Panc1 (cell line): ENCODE measurements around the gene EPB41L4B. TPM values are rescaled to one million over a fixed set of nuclear protein-coding genes. Genes with fewer than 3 reads are reported as not detected.

Source experiments
- ATAC-seq: fragments of 200-7000 bp; cut with Tn5 transposase; 2 replicates; pipeline ENCODE4 v1.9.1; 2020; ENCODE audit warnings: mild to moderate bottlenecking, moderate library complexity
- BruUV-seq: library from RNA; stranded (reverse); fragments of 400-500 nt; replicated peaks from 2 replicates; lab custom pipeline; 2021; lab: Mats Ljungman, UMichigan
- CTCF ChIA-PET: fragments of 300-600 bp; sonication (Branson Sonifier 250); formaldehyde crosslinking; loops from one replicate; lab custom pipeline; 2022; ENCODE audit warnings: antibody characterized with exemption; lab: Charles Lee
- POLR2A ChIA-PET: fragments of 300-600 bp; sonication (Branson Sonifier 250); formaldehyde crosslinking; loops from one replicate; lab custom pipeline; 2022; ENCODE audit warnings: antibody characterized with exemption; lab: Charles Lee
- DNase-seq: peaks from one replicate; pipeline ENCODE4 v3.0.0-alpha.2; 2010; ENCODE audit warnings: low read depth, low spot score
- H3K27ac ChIP-seq: 2 replicates; pipeline ENCODE4 v1.5.1; 2011; ENCODE audit warnings: mild to moderate bottlenecking, low read length, inconsistent platforms
- H3K27me3 ChIP-seq: fragments of 200-500 bp; sonication (Bioruptor generic); 2 replicates; pipeline ENCODE4 v1.6.0; 2014; ENCODE audit warnings: low read length, inconsistent platforms; ENCODE audit not compliant: control insufficient read depth, insufficient read depth
- H3K36me3 ChIP-seq: fragments of 200-500 bp; sonication (Bioruptor generic); 2 replicates; pipeline ENCODE4 v1.5.1; 2014; ENCODE audit warnings: inconsistent platforms, mild to moderate bottlenecking, low read length, moderate library complexity; ENCODE audit not compliant: control insufficient read depth, insufficient read depth
- H3K4me1 ChIP-seq: 2 replicates; pipeline ENCODE4 v1.5.1; 2011; ENCODE audit warnings: inconsistent platforms, mild to moderate bottlenecking, low read length, moderate library complexity; ENCODE audit not compliant: control insufficient read depth, insufficient read depth
- H3K4me3 ChIP-seq, 2 experiments: 2 replicates each; pipeline ENCODE4 v1.5.1; 2011 to 2012; ENCODE audit warnings: low read depth in 2 of 2, low read length in 2 of 2, mild to moderate bottlenecking in 2 of 2, inconsistent platforms in 1 of 2, moderate library complexity in 1 of 2
- H3K9me3 ChIP-seq: fragments of 200-500 bp; sonication (Bioruptor generic); 2 replicates; pipeline ENCODE4 v1.5.1; 2014; ENCODE audit warnings: low read depth, mild to moderate bottlenecking, inconsistent platforms, low read length, moderate library complexity; ENCODE audit not compliant: control insufficient read depth, insufficient read depth
- REST ChIP-seq, 2 experiments: IDR thresholded peaks; 2 replicates each; pipeline ENCODE4 v1.6.1; 2011 to 2012; ENCODE audit warnings: low read depth in 2 of 2, control low read depth in 1 of 2, low read length in 1 of 2, mild to moderate bottlenecking in 1 of 2, moderate library complexity in 1 of 2; ENCODE audit not compliant: insufficient read depth in 1 of 2
- TCF7L2 ChIP-seq: IDR thresholded peaks from 2 replicates; pipeline ENCODE4 v1.6.1; 2011; ENCODE audit warnings: mild to moderate bottlenecking, low read depth, low read length, inconsistent platforms
- in situ Hi-C: cut with HindIII; loops from 2 replicates; pipeline ENCODE4 v1.10.0; 2016; ENCODE audit warnings: low sequenced_read_pairs, low pct_unique_long_range_greater_than_20kb
- intact Hi-C: fragments of 100-400 bp; cut with micrococcal nuclease; formaldehyde crosslinking; loops from one replicate; pipeline ENCODE4 v1.10.0; 2022; ENCODE audit not compliant: unreplicated experiment
- total RNA-seq: library from RNA; stranded (reverse); gene quantifications from one replicate; pipeline ENCODE4 v1.2.1, GENCODE V29; 2021; ENCODE audit not compliant: unreplicated experiment
- TF ChIP-seq, protein P1 (sequence below): fragments of 450-650 bp; IDR thresholded peaks from 2 replicates; pipeline ENCODE4 v1.5.1; 2017; ENCODE audit warnings: mild to moderate bottlenecking

The EPB41L4B gene
- total RNA-seq, 1 experiment from 2014 or later: 27.8 TPM

- Histone ChIP-seq H3K27me3 (no peaks in the 10 kb centered on the region), H3K9me3 (no peaks in the 10 kb centered on the region), H3K36me3 (no peaks in the 10 kb centered on the region), H3K4me1 (0 out of 2 replicates have a peak, but pooled peaks cover 3% of the 10 kb centered on the region), H3K27ac (no peak overlapping the region), H3K4me3 (no peak overlapping the region)
- ChIA-PET POLR2A (no interaction called here), CTCF (no interaction called here)
- TF ChIP-seq, protein P1, sequence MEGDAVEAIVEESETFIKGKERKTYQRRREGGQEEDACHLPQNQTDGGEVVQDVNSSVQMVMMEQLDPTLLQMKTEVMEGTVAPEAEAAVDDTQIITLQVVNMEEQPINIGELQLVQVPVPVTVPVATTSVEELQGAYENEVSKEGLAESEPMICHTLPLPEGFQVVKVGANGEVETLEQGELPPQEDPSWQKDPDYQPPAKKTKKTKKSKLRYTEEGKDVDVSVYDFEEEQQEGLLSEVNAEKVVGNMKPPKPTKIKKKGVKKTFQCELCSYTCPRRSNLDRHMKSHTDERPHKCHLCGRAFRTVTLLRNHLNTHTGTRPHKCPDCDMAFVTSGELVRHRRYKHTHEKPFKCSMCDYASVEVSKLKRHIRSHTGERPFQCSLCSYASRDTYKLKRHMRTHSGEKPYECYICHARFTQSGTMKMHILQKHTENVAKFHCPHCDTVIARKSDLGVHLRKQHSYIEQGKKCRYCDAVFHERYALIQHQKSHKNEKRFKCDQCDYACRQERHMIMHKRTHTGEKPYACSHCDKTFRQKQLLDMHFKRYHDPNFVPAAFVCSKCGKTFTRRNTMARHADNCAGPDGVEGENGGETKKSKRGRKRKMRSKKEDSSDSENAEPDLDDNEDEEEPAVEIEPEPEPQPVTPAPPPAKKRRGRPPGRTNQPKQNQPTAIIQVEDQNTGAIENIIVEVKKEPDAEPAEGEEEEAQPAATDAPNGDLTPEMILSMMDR: no peak
- TF ChIP-seq REST (IDR thresholded peaks at IDR 0.05; ENCODE audit: insufficient read depth in 1 of 2, low read depth in 2 of 2, low read length in 1 of 2): no peak
- ATAC-seq (no peak), DNase-seq (no peak)
- no TSS peak for BruUV-seq
- intact Hi-C loops: no loop called here
- in situ Hi-C loops: no loop called here
Measured at GRCh38 chr9:109267555-109267954, 53.3 kb downstream of the EPB41L4B start.

GRCh38 chr9:109264877-109265587, 55.8 kb downstream of the EPB41L4B start:
- no peaks in the 10 kb centered on the region; the same call in 1 of the 2 replicates for H3K36me3 ChIP-seq
- H3K27me3 ChIP-seq: no peaks in the 10 kb centered on the region
- ChIA-PET POLR2A (no interaction called here), CTCF (no interaction called here)
- in situ Hi-C loops: no loop called here
- BruUV-seq: no TSS peak
- no peak for ATAC-seq
- H3K4me3 ChIP-seq: no peak overlapping the region
- DNase-seq: no peak
- intact Hi-C loops: no loop called here
- no peak overlapping the region for H3K27ac ChIP-seq
- H3K9me3 ChIP-seq: no peaks in the 10 kb centered on the region
- TF ChIP-seq REST (IDR thresholded peaks at IDR 0.05; ENCODE audit: insufficient read depth in 1 of 2, low read depth in 2 of 2, low read length in 1 of 2) (no peak), TCF7L2 (no peak)
- no peaks in the 10 kb centered on the region for H3K4me1 ChIP-seq
